ENCODE results near the gene HMX1.

DNA sequence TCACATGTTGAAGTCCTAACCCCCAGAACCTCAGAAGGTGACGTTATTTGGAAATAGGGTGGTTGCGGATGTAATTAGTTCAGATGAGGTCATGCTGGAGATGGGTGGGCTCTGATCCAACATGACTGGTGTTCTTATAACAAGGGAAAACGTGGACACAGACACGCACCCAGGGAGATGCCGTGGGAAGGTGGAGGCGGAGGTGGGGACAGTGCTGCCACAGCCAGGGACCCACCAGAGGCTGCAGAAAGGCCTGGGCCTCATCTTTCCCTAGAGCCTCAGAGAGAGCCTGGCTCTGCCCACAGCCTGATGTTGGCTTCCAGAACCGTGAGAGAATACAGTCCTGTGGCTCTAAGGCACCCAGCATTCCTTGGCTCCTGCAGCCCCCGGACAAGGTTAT, 7.9 kb upstream of the HMX1 start:
- no peak for TF ChIP-seq POLR2A (IDR thresholded peaks at IDR 0.05; ENCODE audit: low read depth, low read length)
- TF ChIP-seq POLR2AphosphoS5 (IDR thresholded peaks at IDR 0.05; ENCODE audit: low read depth, low read length): no peak

Data from GM12891 (cell line).